ENCODE results near the gene EEF1AKMT3.

EEF1AKMT3 gene

DNA sequence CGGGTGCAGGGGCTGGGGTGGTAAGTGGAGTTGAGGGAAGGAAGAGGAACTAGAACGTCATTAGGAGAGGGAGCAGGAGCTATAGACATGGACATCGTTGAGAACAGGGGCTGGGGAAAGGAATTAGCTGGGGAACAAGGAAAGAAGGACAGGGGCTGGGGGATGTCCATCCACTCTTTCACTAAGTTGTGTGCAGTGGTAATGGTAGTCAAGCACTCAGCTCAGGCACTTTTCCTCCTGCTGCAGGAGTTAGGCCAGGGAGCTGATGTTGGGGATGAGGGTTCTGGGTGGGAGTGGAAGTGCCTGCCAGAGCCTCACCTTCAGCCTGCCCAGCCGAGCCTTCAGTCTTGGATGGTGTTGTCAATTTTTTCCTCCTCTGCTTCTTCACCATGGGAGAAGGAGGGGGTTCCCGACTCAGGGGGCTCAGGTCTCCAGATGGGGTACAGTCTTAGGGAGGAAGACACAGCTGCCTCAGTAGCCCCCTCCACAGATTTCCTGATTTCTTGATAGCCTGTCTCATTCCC lies 43.0 kb upstream of the EEF1AKMT3 start:
- no peak overlapping the region for H3K4me2 ChIP-seq (ENCODE audit: low read length)

DNA sequence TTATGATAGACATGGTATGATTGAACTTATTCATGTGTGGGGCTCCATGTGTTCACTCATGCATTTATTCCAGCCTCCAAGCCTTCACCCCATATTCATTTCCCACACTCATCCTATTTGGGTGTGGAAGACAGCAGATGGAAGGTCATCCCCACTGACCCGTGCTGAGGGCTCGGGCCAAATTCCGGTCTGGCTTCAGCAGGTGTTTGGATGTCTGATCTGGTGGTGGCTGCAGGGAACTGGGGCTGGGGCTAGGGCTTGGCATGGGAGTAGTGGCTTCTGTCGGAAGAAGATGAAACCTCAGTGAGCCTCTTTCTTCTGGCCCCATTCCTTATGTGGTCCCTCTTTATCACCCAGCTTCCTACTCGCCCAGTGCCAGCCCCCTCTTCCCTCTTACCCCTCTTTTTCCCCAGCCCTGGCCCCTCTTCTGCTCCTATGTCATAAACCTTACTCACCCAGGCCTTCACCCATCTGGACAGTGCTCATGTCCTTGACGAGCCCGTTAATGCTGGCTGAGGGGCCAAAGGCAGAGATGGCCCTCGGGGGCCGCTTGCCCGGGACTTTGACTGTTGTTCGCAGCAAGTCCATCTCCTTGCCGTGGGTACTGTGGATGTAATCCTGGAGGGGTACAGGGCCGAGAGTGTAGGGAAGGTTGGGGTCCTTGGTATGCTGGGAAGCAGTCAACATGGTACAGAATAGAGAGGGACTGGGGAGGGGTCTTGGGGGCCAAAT lies 41.9 kb upstream of the EEF1AKMT3 start:
- H3K36me3 ChIP-seq (ENCODE audit: insufficient read depth, low read length) = peaks cover 58% of the 10 kb centered on the region
- H3K4me1 ChIP-seq (ENCODE audit: insufficient read depth, low read length, severe bottlenecking) = no peaks in the 10 kb centered on the region
- no peaks in the 10 kb centered on the region for H3F3A ChIP-seq (ENCODE audit: insufficient read depth, low read length)
- H2AFZ ChIP-seq (ENCODE audit: low read length) = no peak overlapping the region
- TF ChIP-seq EZH2 (IDR thresholded peaks at IDR 0.05; ENCODE audit: borderline replicate concordance, low read length) = no peak
- TF ChIP-seq CTCF (IDR thresholded peaks at IDR 0.05; ENCODE audit: low read length) = no peak
- H3K9ac ChIP-seq (ENCODE audit: low read length) = no peak overlapping the region
- H3K9me3 ChIP-seq (ENCODE audit: low read length) = no peaks in the 10 kb centered on the region
- H3K27me3 ChIP-seq (ENCODE audit: insufficient read depth, low read length) = no peaks in the 10 kb centered on the region
- H4K20me1 ChIP-seq (ENCODE audit: insufficient read depth, low read length) = no peaks in the 10 kb centered on the region
- no peaks in the 10 kb centered on the region for H3K9me2 ChIP-seq (ENCODE audit: low read depth, low read length)
- H3K79me2 ChIP-seq (ENCODE audit: insufficient read depth, low read length) = no peaks in the 10 kb centered on the region
- H3K27ac ChIP-seq (ENCODE audit: low read depth, low read length, poor library complexity, severe bottlenecking) = no peak overlapping the region
- no peak overlapping the region for H3K4me2 ChIP-seq (ENCODE audit: low read length)
- H3K4me3 ChIP-seq (ENCODE audit: low read depth, low read length, poor library complexity, severe bottlenecking) = no peak overlapping the region

More for the DNA sequence above, 43.0 kb upstream of the EEF1AKMT3 start:
- no peaks in the 10 kb centered on the region for H3K79me2 ChIP-seq (ENCODE audit: insufficient read depth, low read length)
- H4K20me1 ChIP-seq (ENCODE audit: insufficient read depth, low read length) = no peaks in the 10 kb centered on the region
- peaks cover 4% of the 10 kb centered on the region for H3K4me1 ChIP-seq (ENCODE audit: insufficient read depth, low read length, severe bottlenecking)
- H3F3A ChIP-seq (ENCODE audit: insufficient read depth, low read length) = peaks cover 3% of the 10 kb centered on the region; the same call in 1 of the 2 replicates
- no peak overlapping the region for H3K9ac ChIP-seq (ENCODE audit: low read length)
- H3K36me3 ChIP-seq (ENCODE audit: insufficient read depth, low read length) = peaks cover 52% of the 10 kb centered on the region
- no peak overlapping the region for H3K4me3 ChIP-seq (ENCODE audit: low read depth, low read length, poor library complexity, severe bottlenecking)
- H3K27ac ChIP-seq (ENCODE audit: low read depth, low read length, poor library complexity, severe bottlenecking) = no peak overlapping the region
- no peaks in the 10 kb centered on the region for H3K9me2 ChIP-seq (ENCODE audit: low read depth, low read length)
- no peak overlapping the region for H2AFZ ChIP-seq (ENCODE audit: low read length)
- no peaks in the 10 kb centered on the region for H3K9me3 ChIP-seq (ENCODE audit: low read length)
- TF ChIP-seq EZH2 (IDR thresholded peaks at IDR 0.05; ENCODE audit: borderline replicate concordance, low read length) (no peak), CTCF (IDR thresholded peaks at IDR 0.05; ENCODE audit: low read length) (no peak)
- no peaks in the 10 kb centered on the region for H3K27me3 ChIP-seq (ENCODE audit: insufficient read depth, low read length)

- H3K9me2 ChIP-seq (ENCODE audit: low read depth, low read length) = no peaks in the 10 kb centered on the region
- H3K4me1 ChIP-seq (ENCODE audit: insufficient read depth, low read length, severe bottlenecking) = no peaks in the 10 kb centered on the region
- no peak overlapping the region for H3K4me2 ChIP-seq (ENCODE audit: low read length)
- H3K27ac ChIP-seq (ENCODE audit: low read depth, low read length, poor library complexity, severe bottlenecking) = no peak overlapping the region
- H3K9me3 ChIP-seq (ENCODE audit: low read length) = no peaks in the 10 kb centered on the region
- no peak overlapping the region for H3K9ac ChIP-seq (ENCODE audit: low read length)
- H3K36me3 ChIP-seq (ENCODE audit: insufficient read depth, low read length) = peaks cover 52% of the 10 kb centered on the region
- no peaks in the 10 kb centered on the region for H3K27me3 ChIP-seq (ENCODE audit: insufficient read depth, low read length)
- no peak overlapping the region for H2AFZ ChIP-seq (ENCODE audit: low read length)
- H3F3A ChIP-seq (ENCODE audit: insufficient read depth, low read length) = no peaks in the 10 kb centered on the region
- no peak for TF ChIP-seq CTCF (IDR thresholded peaks at IDR 0.05; ENCODE audit: low read length)
- H3K4me3 ChIP-seq (ENCODE audit: low read depth, low read length, poor library complexity, severe bottlenecking) = no peak overlapping the region
- H4K20me1 ChIP-seq (ENCODE audit: insufficient read depth, low read length) = no peaks in the 10 kb centered on the region
- no peaks in the 10 kb centered on the region for H3K79me2 ChIP-seq (ENCODE audit: insufficient read depth, low read length)
These were observed 40.9 kb upstream of the EEF1AKMT3 start for GRCh38 chr12:57731411-57732080.

Data from OCI-LY1 (cell line).